ENCODE measurements around the gene SUCLA2.
"Not testable (repeated sequence)": the region's sequence is repeated elsewhere in the genome, so short reads cannot be mapped to it uniquely, and the experiment has no call there.

The SUCLA2 gene

DNA sequence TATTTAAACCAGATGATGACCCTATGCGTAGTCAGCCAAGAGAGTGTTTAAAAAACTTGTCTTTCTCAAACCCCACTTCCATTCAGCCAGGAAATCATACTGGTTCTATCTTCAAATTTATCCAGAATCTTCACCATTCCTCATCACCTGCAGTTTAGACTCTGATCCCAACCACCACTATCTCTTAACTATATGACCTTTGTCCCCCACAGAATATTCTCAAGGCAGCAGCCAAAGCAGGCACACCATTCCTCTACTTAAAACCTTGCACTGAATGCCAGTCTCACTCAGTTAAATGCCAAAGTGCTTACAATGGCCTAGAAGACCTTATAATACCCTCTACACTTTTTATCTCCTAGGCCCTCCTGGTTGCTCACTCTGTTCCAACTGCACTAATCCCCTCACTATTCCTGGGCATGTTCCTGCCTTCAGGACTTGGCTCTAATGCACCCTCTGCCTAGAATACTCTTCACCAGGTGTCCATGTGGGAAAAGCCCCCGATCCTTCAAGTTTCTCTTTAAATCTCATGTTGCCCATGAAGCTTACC is 10.1 kb downstream of the SUCLA2 start:
- DNase-seq, result no peak

DNA sequence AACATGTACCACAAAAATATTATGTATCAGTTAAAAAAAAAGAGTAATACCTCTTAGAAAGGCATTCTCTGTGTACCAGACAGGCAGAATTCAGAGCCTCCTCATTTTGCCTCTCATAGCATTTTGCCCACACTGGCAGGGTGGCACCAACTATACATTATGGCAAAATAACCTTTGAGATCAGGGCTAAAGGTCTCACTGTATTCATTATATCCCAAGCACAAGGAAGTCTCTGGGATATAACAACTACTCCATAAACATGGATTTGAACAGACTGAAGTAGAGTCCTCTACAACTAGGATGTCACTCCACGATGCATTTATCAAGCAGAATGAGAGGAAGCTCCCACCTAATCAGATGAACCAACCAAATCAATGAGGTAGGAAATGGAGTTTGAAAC is 10.6 kb downstream of the SUCLA2 start:
- no peak for DNase-seq

DNA sequence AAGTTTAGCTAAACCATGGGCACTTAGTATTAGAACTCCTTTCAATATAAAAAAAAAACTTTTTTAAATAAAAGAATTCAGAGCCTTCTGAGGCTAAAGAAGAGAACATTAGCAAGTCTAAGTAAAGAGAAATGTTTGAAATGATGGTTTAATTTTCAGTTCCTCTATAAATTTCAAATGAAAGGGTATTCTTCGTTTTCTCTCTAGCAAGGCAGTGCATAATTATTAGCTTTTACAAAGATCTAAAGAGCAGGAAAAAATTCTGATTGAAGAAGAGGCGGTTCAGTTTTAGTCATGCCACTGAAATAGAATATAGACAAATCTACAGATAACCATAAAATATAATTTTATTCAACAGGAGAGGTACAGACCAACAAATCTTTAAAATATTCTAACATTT is 18.0 kb downstream of the SUCLA2 start:
- DNase-seq, result no peak

DNA sequence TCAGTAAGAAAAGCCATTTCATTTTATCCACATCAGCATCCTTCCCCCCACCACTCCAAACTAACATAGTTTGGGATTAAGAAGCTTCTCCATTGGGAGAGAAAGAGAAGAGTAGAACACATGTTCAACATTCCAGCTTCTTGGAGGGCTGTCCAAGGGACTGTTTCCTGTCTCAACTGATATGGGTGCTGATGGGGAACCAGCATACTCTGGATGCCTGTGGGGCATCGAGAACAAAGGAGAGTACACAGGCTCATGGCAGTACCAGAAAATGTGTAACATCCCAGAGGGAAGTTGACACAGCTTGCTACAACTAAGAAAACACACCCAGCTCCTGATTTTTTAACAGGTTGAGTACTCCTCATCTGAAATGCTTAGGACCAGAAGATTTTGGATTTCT is 24.7 kb downstream of the SUCLA2 start:
- no peak for DNase-seq

DNA sequence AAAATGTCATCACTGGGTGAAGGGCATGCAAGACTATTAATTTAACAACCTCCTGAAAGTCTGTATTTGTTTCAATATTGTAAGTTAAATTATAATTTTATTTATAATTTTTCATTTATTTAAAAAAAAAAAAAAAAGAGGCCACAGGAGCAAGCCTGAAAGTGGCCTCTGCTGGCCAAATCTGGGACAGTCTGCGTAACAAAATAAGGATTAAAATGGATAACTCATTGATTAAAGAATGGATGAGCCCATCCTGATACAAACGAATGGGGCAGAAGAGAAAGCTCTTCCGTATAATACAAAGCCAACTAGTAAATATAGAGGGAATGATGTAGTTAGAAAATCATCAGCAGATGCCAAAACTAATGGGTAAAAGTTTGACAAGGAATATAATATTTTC is 36.2 kb downstream of the SUCLA2 start:
- no peak for DNase-seq

DNA sequence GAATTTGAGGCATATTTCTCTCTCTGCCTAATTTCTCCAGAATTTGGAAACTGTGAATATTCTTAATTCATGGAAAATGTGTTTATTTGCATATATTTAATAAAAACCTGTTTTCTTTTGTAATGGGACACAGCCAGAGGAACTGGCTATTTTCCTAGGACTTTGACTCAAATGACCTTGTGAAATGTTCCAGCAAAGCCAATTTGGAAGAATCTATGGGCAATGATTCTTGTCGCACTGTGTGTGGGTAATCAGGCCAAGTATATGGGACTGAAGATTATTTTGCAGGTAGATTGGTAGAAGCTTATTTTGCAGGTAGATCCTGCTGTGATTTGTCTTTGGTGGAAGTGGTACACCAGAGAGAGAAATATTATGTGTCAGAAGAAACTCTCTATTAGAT is 38.8 kb downstream of the SUCLA2 start:
- no peak for DNase-seq

DNA sequence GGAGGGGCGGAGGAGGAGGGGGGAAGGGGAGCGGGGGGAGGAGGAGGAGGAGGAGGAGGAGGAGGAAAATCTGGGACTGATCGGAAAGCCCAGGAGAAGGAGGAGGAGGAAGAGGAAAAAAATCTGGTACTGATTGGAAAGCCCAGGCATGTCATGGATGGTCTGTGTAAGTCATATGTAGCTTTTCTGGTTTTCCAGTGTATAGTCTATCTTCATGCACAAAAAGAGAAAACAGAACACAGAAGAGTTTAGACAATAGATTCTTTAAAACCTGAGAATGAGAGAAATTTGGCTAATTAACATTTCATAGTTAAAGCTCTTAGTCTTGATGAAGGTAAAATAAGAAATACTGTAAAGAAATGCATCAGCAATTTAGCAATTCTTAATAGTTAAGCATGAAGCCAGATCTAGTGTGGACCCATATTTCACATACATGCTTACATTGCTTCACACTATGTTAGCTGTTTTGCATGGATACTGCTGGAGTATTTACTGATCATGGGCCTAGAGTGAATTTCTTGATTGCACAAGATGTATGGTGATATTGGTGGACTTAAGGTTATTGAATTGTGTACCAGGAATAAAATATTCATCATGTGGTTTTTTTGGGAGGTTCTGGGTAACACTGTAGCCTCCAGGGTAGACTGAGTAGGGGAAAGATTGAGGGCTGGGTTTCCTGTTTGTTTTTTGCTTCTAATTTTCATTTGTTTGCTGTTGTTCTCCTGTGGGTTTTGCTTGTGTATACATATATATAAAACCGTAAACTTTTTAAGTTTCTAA is 41.4 kb downstream of the SUCLA2 start:
- DNase-seq, result no peak

DNA sequence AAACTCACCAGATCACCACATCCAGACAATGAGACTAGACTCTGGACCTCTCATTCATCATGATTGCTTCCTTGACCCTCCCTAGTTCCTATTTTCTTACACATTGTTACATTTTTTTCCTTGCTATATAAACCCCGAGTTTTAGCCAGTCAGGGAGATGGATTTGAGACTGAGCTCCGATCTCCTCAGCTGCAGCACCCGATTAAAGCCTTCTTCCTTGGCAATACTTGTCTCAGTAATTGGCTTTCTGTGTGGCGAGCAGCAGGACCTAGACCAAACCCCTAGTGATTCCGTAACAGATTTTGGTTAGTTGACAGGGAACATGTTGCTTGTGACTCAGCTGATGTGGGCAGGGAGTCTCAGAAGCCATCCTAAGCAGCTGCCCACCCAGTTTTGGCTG is 44.0 kb downstream of the SUCLA2 start:
- no peak for DNase-seq

DNA sequence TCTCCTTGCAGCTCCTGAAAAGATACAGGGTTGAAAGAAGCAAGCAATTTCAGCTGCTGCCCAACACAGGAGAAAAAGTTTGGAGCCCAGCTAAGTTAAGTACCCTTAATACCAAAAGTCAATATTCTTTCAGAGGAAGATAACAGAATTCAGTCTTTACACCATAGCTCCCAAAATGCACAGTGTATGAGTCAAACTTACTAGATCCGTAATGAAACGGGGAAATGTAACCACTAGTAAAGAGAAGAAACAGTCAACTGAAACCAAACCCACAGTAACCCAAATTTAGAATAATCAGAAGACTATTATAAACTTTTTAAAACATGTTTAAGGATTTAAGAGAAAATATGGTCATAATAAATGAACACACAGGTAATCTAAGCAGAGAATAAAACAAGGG is 45.2 kb downstream of the SUCLA2 start:
- no peak for DNase-seq

DNA sequence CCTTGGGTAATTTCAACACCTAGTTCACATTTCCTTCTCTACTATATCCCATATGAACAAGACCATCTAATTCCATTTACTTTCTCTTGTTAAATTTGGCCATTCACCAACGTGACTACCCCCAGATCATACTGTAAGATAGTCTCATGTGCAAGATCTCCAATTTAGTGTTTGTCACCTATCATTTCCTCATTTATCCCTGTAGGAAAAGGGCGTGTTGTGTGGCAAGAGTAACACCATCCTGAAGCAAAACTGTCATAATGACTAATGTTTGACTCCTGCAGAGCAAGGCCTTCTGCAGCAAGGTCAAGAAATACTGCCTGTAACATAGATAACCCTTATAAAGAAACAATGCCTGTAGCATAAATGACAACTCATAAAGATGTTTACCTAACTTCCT is 51.3 kb downstream of the SUCLA2 start:
- no peak for DNase-seq

DNA sequence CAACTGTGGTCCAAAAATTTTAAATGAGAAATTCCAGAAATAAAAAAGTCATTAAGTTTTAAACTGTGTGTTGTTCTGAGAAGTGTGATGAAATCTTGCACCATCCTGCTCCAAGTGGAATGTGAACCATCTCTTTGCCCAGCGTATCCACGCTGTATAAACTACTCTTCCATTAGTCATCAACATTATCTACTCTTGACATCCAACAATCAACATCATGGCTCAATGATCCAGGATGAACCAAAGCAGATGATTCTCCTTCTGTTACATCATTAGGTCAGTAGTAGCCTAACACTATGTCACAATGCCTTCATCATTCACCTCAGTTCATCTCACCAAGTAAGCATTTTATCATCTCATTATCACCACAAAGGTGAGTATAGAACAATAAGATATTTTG is 55.3 kb downstream of the SUCLA2 start:
- DNase-seq, result no peak

DNA sequence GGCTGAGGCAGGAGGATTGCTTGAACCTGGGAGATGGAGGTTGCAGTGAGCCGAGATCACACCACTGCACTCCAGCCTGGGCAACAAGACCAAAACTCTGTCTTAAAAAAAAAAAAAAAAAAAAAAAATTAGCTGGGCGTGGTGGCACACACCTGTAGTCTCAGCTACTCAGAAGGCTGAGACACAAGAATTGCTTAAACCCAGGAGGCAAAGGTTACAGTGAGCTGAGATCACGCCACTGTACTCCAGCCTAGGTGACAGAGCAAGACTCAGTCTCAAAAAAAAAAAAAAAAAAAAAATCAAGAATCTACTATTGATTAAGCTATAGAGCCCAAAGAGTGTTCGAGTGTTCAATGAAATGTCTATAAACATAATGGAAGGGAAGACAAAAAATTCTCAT is 55.9 kb downstream of the SUCLA2 start:
- DNase-seq, result not testable (repeated sequence)

DNA sequence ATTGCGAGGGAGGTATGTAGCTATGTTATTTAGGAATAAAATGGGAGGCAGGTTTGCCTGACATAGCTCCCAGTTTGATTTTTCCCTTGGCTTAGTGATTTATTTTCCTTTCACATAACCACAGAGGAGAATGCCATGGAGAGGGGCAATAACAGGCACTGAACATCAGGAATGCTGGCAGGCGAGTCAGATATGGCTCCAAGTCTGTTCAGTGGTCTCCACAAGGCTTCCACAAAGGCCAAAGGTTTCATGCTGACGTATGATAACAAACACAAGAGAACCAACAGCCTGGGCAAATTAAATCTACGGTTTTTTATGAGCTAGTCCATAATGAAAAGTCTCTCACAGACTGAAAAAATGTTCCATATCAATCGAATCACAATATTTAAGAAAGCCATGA is 66.7 kb downstream of the SUCLA2 start:
- no peak for DNase-seq

DNA sequence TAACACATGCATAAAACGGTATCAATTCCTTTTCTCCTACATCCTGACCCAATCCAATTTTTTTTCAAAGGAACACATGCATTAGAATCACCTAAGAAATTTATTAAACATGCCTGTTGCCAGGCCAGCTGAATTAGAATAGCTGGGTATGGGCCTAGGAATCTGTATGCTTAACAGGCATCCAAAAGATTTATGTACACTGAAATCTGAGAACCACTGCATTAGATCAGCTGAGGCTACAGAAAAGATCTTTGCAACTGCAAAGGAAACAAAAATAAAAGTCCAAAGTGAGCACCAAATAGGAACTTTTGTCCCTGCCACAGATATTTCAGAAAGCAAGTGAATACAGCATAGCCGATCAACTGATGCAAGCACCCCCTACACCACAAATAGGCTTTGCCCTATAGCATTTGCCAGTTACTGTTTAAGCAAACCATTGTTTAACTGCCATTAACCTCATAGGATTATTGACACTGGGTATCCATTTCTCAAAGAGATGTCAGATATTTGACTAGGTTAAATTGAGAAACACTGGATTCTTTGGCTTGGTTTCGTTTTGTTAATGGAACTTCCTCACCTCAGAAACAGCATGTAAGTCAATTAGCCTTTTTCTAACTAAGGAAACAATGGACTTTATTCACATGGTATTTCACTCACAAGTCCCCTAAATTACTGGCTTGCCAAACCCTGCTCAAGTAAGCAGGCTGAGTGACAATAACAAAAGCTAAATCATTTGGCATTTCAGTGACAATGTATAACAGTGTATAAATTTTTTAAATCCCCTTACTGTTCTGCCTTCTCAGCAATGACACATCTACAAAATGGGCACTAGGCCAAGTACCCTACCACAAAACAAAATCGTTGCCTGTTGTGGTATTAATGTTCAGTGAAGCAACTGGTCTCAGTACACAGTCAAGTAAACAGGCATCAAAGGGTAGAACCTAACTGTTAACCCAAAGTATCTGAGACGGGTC is 67.8 kb downstream of the SUCLA2 start:
- DNase-seq, result no peak

DNA sequence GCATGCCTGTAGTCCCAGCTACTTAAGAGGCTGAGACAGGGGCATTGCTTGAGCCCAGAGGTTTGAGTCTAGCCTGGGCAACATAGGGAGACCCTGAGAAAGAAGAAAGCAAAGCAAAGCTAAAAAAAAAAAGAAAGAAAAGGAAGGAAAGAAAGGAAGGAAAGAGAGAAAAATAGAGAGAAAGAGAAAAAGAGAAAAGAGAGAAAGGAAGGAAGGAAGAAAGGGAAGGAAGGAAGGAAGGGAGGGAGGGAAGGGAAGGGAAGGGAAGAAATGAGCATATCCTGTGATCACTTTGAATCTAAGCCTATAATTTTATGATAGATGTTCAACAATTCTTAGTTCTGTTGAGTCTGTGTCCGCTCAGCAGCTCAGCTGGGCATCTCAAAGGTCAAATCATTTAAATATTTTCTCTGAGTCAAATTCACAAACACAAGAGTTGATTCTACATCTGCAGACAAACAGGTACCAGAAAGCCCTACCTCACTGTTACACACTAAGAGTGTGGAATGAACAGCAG is 70.4 kb downstream of the SUCLA2 start:
- no peak for DNase-seq

DNA sequence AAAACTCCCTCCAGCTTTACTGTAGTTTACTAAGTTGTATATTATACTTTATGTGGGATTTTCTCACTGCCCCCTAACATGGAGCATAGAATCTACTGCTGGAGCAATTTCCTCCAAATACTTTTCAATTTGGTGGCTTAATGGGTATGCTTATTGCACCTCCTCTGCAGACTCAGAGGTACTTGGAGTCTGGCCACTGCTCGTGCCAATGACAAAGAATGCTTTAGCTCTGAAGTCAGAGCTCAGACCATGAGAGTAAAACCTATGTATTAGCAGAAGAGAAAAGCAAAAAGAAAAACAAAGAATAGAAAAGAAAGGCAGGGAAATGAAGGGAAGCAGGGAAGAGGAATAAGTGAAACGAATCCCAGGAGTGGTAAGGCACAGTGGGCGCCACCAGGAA is 71.9 kb downstream of the SUCLA2 start:
- DNase-seq, result no peak

DNA sequence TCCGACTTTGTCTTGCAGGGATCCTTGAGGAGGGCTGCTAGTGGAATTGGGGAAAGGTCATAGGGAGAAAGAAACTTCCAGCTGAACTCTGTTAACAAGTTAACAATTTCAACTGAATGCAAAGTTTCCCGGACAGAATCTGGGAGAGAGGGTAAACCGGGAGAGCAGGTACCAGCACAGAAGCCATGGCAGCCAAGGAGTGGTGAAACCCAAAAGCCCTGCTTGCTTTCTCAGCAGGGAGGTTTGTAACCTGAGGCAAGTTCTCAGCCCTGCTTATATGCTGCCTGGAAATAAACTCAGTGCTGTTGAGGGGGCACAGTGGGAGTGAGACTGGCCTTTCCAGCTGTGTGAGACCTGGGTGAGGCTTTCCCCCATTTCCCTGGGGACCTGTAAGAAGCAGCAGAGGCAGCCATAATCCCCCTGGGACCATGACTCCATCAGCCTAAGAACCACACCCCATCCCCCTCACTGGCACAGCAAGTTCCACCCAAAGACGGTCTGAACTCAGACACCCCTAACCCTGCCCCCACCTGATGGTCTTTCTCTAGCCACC is 84.0 kb downstream of the SUCLA2 start:
- no peak for DNase-seq

DNA sequence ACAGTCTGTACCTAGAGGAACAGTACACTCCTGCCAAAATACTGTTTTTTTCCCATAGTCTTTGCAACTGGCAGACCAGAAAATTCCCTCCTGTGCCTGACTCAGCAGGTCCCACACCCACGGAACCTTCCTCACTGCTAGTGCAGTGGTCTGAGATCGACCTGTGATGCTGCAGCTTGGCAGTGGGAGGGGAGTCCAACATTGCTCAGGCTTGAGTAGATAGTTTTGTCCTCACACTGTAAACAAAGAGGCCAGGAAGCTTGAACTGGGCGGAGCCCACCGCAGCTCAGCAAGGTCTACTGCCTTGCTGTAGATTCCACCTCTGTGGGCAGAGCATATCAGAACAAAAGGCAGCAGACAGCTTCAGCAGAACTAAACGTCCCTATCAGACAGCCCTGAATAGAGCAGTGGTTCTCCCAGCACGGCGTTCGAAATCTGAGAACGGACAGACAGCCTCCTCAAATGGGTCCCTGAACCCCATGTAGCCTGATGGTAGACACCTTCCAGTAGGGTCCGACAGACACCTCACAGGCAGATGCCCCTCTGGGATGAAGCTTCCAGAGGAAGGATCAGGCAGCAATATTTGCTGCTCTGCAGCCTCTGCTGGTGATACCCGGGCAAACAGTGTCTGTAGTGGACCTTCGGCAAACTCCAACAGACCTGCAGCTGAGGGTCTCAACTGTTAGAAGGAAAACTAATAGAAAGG is 92.7 kb downstream of the SUCLA2 start:
- DNase-seq, result no peak

DNA sequence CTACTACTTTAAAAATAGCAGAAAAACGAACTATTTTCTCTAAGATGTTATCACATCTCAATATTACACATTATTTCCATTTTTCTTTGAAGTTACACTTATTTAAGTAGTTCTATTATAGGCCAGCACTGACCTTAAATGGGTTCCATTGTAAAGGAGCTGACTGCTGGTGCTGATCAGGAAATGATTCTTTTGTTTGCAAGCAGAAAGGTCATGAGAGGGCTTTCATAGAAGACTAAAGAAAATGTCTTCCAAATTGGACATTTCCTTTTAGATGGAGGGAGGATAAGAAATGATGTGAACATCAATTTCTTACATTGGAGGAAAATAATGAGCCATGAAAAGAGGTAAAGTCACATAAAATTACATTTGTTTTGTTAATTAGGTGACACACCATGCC is 96.2 kb downstream of the SUCLA2 start:
- no peak for DNase-seq

DNA sequence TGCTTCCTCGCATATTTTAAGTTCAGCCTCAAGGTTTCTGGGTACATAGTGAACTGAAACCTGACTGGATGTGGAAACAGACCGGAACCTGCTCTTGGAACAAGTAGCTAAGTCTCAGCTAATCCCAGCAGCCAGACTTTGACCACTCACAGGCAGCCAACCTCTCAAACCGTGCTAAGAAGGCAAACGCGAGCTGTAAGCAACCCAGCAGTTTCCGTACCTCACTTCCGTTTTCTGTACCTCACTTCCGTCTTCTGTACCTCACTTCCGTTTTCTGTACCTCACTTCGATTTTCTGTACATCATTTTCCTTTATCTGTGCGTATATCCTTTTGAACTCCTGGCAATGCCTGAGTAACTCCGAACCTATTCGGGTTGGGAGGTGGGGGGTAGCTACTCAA is 96.8 kb downstream of the SUCLA2 start:
- DNase-seq, result no peak

DNA sequence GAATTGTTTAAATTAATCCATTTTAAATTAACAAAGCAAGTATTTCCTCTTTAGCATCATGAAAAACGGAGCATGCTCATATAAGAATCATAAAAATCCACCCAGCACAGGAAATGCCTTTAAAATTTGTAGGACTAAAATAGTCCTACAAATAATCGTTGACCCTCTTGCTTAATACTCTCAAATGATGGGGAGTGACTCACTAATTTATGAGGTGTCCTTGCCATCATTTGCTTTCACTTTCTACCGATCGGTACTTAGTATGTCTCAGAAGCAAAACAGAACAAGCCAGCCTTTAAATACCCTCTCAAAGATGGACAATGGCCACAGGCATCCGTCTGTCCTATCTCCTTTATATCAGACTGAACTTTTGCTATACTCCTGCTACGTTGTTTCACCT is 97.2 kb downstream of the SUCLA2 start:
- no peak for DNase-seq

DNA sequence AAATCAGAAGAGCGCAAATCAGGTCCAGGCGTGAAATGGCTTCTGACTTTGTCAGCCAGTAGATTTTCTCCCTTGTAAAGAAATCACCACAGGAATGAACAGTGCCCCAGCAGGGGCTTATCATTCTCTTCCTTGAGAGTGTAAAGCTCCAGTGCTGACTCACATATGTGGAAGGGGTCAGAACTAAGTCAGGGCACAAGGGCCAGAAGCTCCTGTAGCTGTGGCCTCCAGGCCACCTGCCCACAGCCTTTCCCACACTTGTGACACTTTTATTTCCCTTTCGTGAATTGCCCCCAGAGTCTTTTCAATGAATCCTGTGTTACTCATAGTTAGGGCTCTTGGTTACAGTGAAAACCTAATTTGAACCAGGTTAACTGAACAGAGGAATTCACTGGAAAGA is 99.6 kb downstream of the SUCLA2 start:
- DNase-seq, result no peak

DNA sequence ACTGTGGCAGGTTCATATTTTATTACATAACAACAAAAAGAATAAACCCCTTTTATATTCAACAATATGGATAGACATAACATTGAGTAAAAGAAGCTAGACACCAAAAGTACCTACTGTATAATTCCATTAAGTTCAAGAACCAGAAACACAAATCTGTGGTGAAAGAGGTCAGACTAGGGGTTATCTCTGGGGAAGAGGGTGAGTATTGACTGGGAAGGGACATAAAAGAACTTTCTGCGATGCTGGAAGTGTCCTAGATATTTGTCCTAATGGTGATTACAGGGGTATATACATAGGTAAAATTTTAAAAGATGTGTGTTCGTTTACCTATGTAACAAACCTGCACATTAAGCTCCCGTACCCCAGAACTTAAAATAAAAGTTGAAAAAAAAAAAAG is 103.0 kb downstream of the SUCLA2 start:
- DNase-seq, result no peak

Measured in NCI-H510A treated with DMSO at 0.1 percent for 48 hours (cell line).